Measurements from ENCODE around the gene OR51B5. TPM values are rescaled to one million over a fixed set of nuclear protein-coding genes. Genes with fewer than 3 reads are reported as not detected.

Gene OR51B5
- total and polyA plus RNA-seq, 2 donors (not counting 3 experiments of a cell fraction or from before 2014, with no cell fraction given): 0.07 TPM; not detected in 1

DNA sequence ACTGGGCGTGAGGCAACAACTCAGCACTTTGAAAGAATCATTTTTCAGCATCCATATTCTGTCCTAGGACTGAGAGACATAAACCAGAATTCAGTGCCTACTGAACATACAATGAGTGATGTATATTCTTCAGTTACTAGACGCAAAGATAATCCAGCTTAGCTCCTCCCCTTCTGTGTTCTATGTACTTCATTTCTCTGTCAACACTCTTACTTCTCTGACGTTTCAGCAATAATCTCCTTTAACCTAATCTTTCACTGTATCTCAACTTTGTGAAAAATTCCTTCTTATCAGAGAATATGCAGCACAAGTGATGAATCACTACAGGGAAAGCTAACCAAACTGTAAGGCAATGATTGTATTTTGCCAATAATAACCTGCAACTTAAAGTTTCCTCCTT is 2.5 kb upstream of the OR51B5 start:
- Histone ChIP-seq H3K4me1 (ENCODE audit: control insufficient read depth, extremely low read depth, insufficient read depth, low read length) (no peaks in the 10 kb centered on the region), H3K27ac (ENCODE audit: insufficient read depth, low read depth, low read length) (no peak overlapping the region), H3K4me3 (replicated peaks in 1 of 3; ENCODE audit: insufficient read depth in 1 of 3, low read depth in 1 of 3, low read length in 3 of 3) (no peak overlapping the region), H3K9me3 (replicated peaks; ENCODE audit: control insufficient read depth, insufficient read depth, low read length) (no peaks in the 10 kb centered on the region), H3K79me2 (ENCODE audit: control insufficient read depth, insufficient read depth, low read length) (no peaks in the 10 kb centered on the region), H4K20me1 (replicated peaks; ENCODE audit: control insufficient read depth, extremely low read depth, insufficient read depth, low read length) (no peaks in the 10 kb centered on the region), H3K27me3 (ENCODE audit: control insufficient read depth in 2 of 2, insufficient read depth in 2 of 2, low read length in 2 of 2) (no peaks in the 10 kb centered on the region), H3K36me3 (ENCODE audit: control insufficient read depth in 2 of 2, extremely low read depth in 1 of 2, insufficient read depth in 2 of 2, low read length in 2 of 2) (no peaks in the 10 kb centered on the region), H3K9ac (replicated peaks; ENCODE audit: extremely low read depth, insufficient read depth, low read length) (no peak overlapping the region), H2AFZ (ENCODE audit: low read depth, low read length) (no peak overlapping the region), H3K4me2 (ENCODE audit: insufficient read depth, low read length) (no peak overlapping the region), H3K9me1 (replicated peaks; ENCODE audit: control insufficient read depth, extremely low read depth, insufficient read depth, low read length) (no peaks in the 10 kb centered on the region)
- ChIA-PET POLR2A (no interaction called here), CTCF (no interaction called here)
- DNase-seq (ENCODE audit: low read depth, low spot score) (no peak), FAIRE-seq (no peak)
- TF ChIP-seq, protein P1, sequence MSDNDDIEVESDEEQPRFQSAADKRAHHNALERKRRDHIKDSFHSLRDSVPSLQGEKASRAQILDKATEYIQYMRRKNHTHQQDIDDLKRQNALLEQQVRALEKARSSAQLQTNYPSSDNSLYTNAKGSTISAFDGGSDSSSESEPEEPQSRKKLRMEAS (IDR thresholded peaks at IDR 0.05; ENCODE audit: insufficient read depth, insufficient read length): no peak
- TF ChIP-seq POLR2AphosphoS5 (IDR thresholded peaks at IDR 0.05; ENCODE audit: insufficient read depth, low read depth, low read length): no peak
- no peak for TF ChIP-seq MYC (IDR thresholded peaks at IDR 0.05; ENCODE audit: low read depth, low read length)
- TF ChIP-seq, protein P2, sequence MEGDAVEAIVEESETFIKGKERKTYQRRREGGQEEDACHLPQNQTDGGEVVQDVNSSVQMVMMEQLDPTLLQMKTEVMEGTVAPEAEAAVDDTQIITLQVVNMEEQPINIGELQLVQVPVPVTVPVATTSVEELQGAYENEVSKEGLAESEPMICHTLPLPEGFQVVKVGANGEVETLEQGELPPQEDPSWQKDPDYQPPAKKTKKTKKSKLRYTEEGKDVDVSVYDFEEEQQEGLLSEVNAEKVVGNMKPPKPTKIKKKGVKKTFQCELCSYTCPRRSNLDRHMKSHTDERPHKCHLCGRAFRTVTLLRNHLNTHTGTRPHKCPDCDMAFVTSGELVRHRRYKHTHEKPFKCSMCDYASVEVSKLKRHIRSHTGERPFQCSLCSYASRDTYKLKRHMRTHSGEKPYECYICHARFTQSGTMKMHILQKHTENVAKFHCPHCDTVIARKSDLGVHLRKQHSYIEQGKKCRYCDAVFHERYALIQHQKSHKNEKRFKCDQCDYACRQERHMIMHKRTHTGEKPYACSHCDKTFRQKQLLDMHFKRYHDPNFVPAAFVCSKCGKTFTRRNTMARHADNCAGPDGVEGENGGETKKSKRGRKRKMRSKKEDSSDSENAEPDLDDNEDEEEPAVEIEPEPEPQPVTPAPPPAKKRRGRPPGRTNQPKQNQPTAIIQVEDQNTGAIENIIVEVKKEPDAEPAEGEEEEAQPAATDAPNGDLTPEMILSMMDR (IDR thresholded peaks at IDR 0.05; ENCODE audit: extremely low read depth in 1 of 2, insufficient read depth in 1 of 2, low read depth in 1 of 2, low read length in 2 of 2): no peak
- no peak for TF ChIP-seq POLR2A (IDR thresholded peaks at IDR 0.05; ENCODE audit: low read depth, low read length)
- no peak for TF ChIP-seq GATA2 (IDR thresholded peaks at IDR 0.05; ENCODE audit: insufficient read depth, insufficient read length, low read depth, low read length)
- no peak for TF ChIP-seq EZH2 (IDR thresholded peaks at IDR 0.05; ENCODE audit: borderline replicate concordance, low read depth, low read length, severe bottlenecking)
- no peak for TF ChIP-seq JUN (IDR thresholded peaks at IDR 0.05; ENCODE audit: borderline replicate concordance, insufficient read depth, insufficient read length, low read depth)
- no peak for TF ChIP-seq FOS (IDR thresholded peaks at IDR 0.05; ENCODE audit: borderline replicate concordance, insufficient read depth, low read length)
- no TSS peak for BruUV-seq (replicated peaks)
- intact Hi-C loops (cut with micrococcal nuclease) (no loop called here), dilution Hi-C loops (cut with MboI; ENCODE audit: extremely low pct_ligation_motif_present, low sequenced_read_pairs) (no loop called here)

All from endothelial cell of umbilical vein (primary cell).